GM12892 (cell line): ENCODE data around the gene WNT11.

ENCODE experiments used
- DNase-seq: peaks from one replicate; pipeline ENCODE4 v3.0.0; 2011; ENCODE audit not compliant: insufficient read length
- FAIRE-seq: peaks from 2 replicates; lab custom pipeline; 2011; peaks lifted over from hg19 to GRCh38; lab: Jason Lieb, UNC
- POLR2A ChIP-seq: IDR thresholded peaks from 2 replicates; pipeline ENCODE4 v1.6.1; 2011; ENCODE audit warnings: low read depth, low read length, control low read depth
- POLR2AphosphoS5 ChIP-seq: IDR thresholded peaks from 2 replicates; pipeline ENCODE4 v1.6.1; 2011; ENCODE audit warnings: low read depth, low read length, control low read depth
- TAF1 ChIP-seq: IDR thresholded peaks from 2 replicates; pipeline ENCODE4 v1.6.1; 2011; ENCODE audit warnings: low read depth, mild to moderate bottlenecking, control low read depth, low read length, borderline replicate concordance

The WNT11 gene

GRCh38 chr11:76229690-76230240, 23.5 kb upstream of the WNT11 start:
- TF ChIP-seq TAF1, result no peak
- TF ChIP-seq POLR2A, result no peak
- no peak for TF ChIP-seq POLR2AphosphoS5
- FAIRE-seq (no peak), DNase-seq (no peak)

GRCh38 chr11:76228875-76229149, 22.5 kb upstream of the WNT11 start:
- DNase-seq, result no peak
- FAIRE-seq, result no peak
- TF ChIP-seq POLR2A, result no peak
- TF ChIP-seq POLR2AphosphoS5, result no peak
- TF ChIP-seq TAF1, result no peak

GRCh38 chr11:76228071-76228874, 22.0 kb upstream of the WNT11 start:
- DNase-seq (no peak), FAIRE-seq (no peak)
- TF ChIP-seq POLR2AphosphoS5 (no peak), POLR2A (no peak), TAF1 (no peak)

- FAIRE-seq (no peak), DNase-seq (no peak)
- TF ChIP-seq TAF1 (no peak), POLR2A (no peak), POLR2AphosphoS5 (no peak)
Measured at GRCh38 chr11:76226626-76227025, 20.3 kb upstream of the WNT11 start.

- TF ChIP-seq POLR2AphosphoS5 (no peak), POLR2A (no peak)
- FAIRE-seq (no peak), DNase-seq (no peak)
Measured at GRCh38 chr11:76225122-76225611, 18.9 kb upstream of the WNT11 start.

GRCh38 chr11:76224461-76225121, 18.3 kb upstream of the WNT11 start:
- no peak for TF ChIP-seq POLR2AphosphoS5
- no peak for TF ChIP-seq POLR2A
- TF ChIP-seq TAF1, result no peak
- FAIRE-seq (no peak), DNase-seq (no peak)

GRCh38 chr11:76221365-76221764, 15.1 kb upstream of the WNT11 start:
- DNase-seq, result no peak
- TF ChIP-seq TAF1 (no peak), POLR2A (no peak), POLR2AphosphoS5 (no peak)
- no peak for FAIRE-seq

GRCh38 chr11:76219243-76219642, 12.9 kb upstream of the WNT11 start:
- FAIRE-seq (no peak), DNase-seq (no peak)
- TF ChIP-seq POLR2AphosphoS5, result no peak
- no peak for TF ChIP-seq TAF1
- no peak for TF ChIP-seq POLR2A

GRCh38 chr11:76218449-76219178, 12.3 kb upstream of the WNT11 start:
- FAIRE-seq (no peak), DNase-seq (no peak)
- no peak for TF ChIP-seq TAF1
- no peak for TF ChIP-seq POLR2A
- TF ChIP-seq POLR2AphosphoS5, result no peak

GRCh38 chr11:76217653-76218160, 11.4 kb upstream of the WNT11 start:
- no peak for FAIRE-seq
- DNase-seq, result no peak
- TF ChIP-seq POLR2AphosphoS5 (no peak), POLR2A (no peak), TAF1 (no peak)

GRCh38 chr11:76216536-76217325, 10.4 kb upstream of the WNT11 start:
- TF ChIP-seq POLR2AphosphoS5 (no peak), TAF1 (no peak), POLR2A (no peak)
- FAIRE-seq (no peak), DNase-seq (no peak)

GRCh38 chr11:76215941-76216340, 9.6 kb upstream of the WNT11 start:
- no peak for DNase-seq
- no peak for FAIRE-seq
- TF ChIP-seq TAF1 (no peak), POLR2AphosphoS5 (no peak), POLR2A (no peak)
